ENCODE measurements around the gene CPD.

The CPD gene

DNA sequence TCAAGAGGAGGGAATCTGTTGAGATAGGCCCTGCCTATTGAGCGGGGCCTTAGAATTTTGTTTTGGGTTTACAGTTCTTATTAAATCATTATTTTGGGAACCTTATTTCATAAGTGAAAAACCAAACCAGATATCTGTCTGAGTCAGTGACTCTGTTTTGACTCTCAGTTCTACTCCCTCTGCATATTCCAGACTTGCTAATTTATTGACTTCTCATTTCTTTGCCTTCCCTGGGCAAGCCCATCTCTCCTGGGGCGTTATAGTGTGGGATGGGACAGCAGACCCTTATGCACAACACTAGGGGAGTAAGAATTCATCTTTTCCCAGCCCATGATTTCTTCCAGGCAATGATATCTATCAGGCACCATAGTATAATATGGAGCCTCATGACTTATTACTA is 45.7 kb downstream of the CPD start:
- no peak overlapping the region for H2AFZ ChIP-seq (ENCODE audit: low read depth, low read length)
- TF ChIP-seq, protein P1, sequence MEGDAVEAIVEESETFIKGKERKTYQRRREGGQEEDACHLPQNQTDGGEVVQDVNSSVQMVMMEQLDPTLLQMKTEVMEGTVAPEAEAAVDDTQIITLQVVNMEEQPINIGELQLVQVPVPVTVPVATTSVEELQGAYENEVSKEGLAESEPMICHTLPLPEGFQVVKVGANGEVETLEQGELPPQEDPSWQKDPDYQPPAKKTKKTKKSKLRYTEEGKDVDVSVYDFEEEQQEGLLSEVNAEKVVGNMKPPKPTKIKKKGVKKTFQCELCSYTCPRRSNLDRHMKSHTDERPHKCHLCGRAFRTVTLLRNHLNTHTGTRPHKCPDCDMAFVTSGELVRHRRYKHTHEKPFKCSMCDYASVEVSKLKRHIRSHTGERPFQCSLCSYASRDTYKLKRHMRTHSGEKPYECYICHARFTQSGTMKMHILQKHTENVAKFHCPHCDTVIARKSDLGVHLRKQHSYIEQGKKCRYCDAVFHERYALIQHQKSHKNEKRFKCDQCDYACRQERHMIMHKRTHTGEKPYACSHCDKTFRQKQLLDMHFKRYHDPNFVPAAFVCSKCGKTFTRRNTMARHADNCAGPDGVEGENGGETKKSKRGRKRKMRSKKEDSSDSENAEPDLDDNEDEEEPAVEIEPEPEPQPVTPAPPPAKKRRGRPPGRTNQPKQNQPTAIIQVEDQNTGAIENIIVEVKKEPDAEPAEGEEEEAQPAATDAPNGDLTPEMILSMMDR (IDR thresholded peaks at IDR 0.05; ENCODE audit: low read depth, low read length): no peak
- TF ChIP-seq EZH2phosphoT487 (IDR thresholded peaks at IDR 0.05; ENCODE audit: low read depth): no peak

DNA sequence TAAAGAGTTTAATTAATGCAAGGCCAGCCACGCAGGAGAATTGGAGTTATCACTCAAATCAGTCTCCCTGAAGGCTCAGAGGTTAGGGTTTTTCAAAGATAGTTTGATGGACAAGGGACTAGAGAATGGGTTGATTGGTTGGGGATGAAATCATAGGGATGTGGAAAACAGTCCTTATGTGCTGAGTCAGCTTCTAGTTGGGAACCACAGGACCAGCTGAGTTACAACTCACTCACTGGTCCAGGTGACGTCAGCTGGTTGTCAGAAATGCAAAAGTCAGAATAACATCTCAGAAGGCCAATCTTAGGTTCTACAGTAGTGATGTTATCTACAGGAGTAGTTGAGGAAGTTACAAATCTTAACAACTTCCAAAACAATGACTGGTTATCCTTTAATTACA is 47.6 kb downstream of the CPD start:
- Histone ChIP-seq H3K4me2 (ENCODE audit: low read length) (no peak overlapping the region), H3K27ac (ENCODE audit: low read length) (no peak overlapping the region), H3K27me3 (ENCODE audit: low read depth, low read length) (no peaks in the 10 kb centered on the region), H3K79me2 (ENCODE audit: low read length) (no peaks in the 10 kb centered on the region), H3K9ac (ENCODE audit: low read length) (no peak overlapping the region), H2AFZ (ENCODE audit: low read depth, low read length) (no peak overlapping the region), H3K36me3 (replicated peaks; ENCODE audit: low read depth, low read length) (peaks cover 4% of the 10 kb centered on the region), H3K4me1 (ENCODE audit: low read length) (no peaks in the 10 kb centered on the region), H3K4me3 (ENCODE audit: low read length) (no peak overlapping the region), H3K9me3 (ENCODE audit: insufficient read depth, low read length) (no peaks in the 10 kb centered on the region), H4K20me1 (ENCODE audit: insufficient read depth, low read length) (no peaks in the 10 kb centered on the region)
- TF ChIP-seq EZH2phosphoT487 (IDR thresholded peaks at IDR 0.05; ENCODE audit: low read depth): no peak
- TF ChIP-seq, protein P1 (IDR thresholded peaks at IDR 0.05; ENCODE audit: low read depth, low read length): no peak

More for the DNA sequence above, 45.7 kb downstream of the CPD start:
- Histone ChIP-seq H3K79me2 (ENCODE audit: low read length) (no peaks in the 10 kb centered on the region), H3K4me1 (ENCODE audit: low read length) (no peaks in the 10 kb centered on the region), H3K27ac (ENCODE audit: low read length) (no peak overlapping the region), H3K27me3 (ENCODE audit: low read depth, low read length) (no peaks in the 10 kb centered on the region), H3K9me3 (ENCODE audit: insufficient read depth, low read length) (no peaks in the 10 kb centered on the region), H3K9ac (ENCODE audit: low read length) (no peak overlapping the region), H3K36me3 (replicated peaks; ENCODE audit: low read depth, low read length) (peaks cover 4% of the 10 kb centered on the region), H3K4me3 (ENCODE audit: low read length) (no peak overlapping the region), H4K20me1 (ENCODE audit: insufficient read depth, low read length) (no peaks in the 10 kb centered on the region), H3K4me2 (ENCODE audit: low read length) (no peak overlapping the region)

DNA sequence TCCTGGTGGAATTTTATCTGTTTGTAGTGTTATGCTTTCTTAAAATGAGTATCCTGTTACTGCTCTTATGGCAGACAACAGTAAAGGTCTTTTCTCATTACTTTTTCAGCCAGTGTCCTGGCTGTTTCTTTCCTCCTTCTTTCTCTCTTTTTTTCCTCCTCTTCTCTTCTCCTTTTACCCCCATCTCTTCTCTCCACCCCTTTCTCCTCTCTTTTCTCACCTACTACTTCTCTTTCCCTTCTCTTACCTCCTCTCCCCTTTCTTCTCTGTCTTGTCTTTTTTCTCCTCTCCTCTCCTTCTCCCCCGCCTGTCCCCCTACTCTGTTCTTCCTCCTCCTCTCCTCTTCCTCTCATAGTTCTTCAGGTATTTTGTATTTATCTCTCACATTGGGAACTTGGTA is 48.9 kb downstream of the CPD start:
- no peak overlapping the region for H3K4me3 ChIP-seq (ENCODE audit: low read length)
- no peaks in the 10 kb centered on the region for H3K9me3 ChIP-seq (ENCODE audit: insufficient read depth, low read length)
- no peak overlapping the region for H3K9ac ChIP-seq (ENCODE audit: low read length)
- H3K27me3 ChIP-seq (ENCODE audit: low read depth, low read length): no peaks in the 10 kb centered on the region
- peaks cover 4% of the 10 kb centered on the region for H3K36me3 ChIP-seq (replicated peaks; ENCODE audit: low read depth, low read length)
- H3K27ac ChIP-seq (ENCODE audit: low read length): no peak overlapping the region
- no peak for TF ChIP-seq EZH2phosphoT487 (IDR thresholded peaks at IDR 0.05; ENCODE audit: low read depth)
- TF ChIP-seq, protein P1 (IDR thresholded peaks at IDR 0.05; ENCODE audit: low read depth, low read length): no peak
- no peak overlapping the region for H2AFZ ChIP-seq (ENCODE audit: low read depth, low read length)
- H3K4me1 ChIP-seq (ENCODE audit: low read length): no peaks in the 10 kb centered on the region
- no peaks in the 10 kb centered on the region for H4K20me1 ChIP-seq (ENCODE audit: insufficient read depth, low read length)
- H3K4me2 ChIP-seq (ENCODE audit: low read length): no peak overlapping the region
- no peaks in the 10 kb centered on the region for H3K79me2 ChIP-seq (ENCODE audit: low read length)

DNA sequence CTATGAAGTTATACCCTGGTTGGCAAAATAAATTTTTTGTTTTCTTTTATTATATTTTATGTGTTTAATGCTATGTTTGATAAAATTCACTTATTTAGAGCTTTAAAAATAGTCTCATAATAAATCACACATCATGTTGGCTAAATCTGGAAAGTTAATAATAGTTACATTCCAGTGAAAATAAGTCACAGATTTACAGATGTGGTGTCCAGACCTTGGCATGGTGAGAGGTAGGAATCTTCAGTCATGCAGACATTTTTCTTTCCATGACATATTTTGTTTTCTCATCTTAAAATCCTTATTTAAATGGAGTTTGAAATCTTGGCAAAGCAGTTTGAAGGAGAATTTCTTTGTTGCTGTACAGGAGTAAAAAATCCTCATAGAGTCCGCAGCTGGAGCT is 50.4 kb downstream of the CPD start:
- Histone ChIP-seq H2AFZ (ENCODE audit: low read depth, low read length) (no peak overlapping the region), H3K27me3 (ENCODE audit: low read depth, low read length) (no peaks in the 10 kb centered on the region), H4K20me1 (ENCODE audit: insufficient read depth, low read length) (no peaks in the 10 kb centered on the region), H3K9me3 (ENCODE audit: insufficient read depth, low read length) (no peaks in the 10 kb centered on the region), H3K79me2 (ENCODE audit: low read length) (no peaks in the 10 kb centered on the region), H3K27ac (ENCODE audit: low read length) (no peak overlapping the region), H3K4me1 (ENCODE audit: low read length) (no peaks in the 10 kb centered on the region), H3K4me2 (ENCODE audit: low read length) (no peak overlapping the region), H3K9ac (ENCODE audit: low read length) (no peak overlapping the region), H3K4me3 (ENCODE audit: low read length) (no peak overlapping the region), H3K36me3 (replicated peaks; ENCODE audit: low read depth, low read length) (peaks cover under 1% of the 10 kb centered on the region)
- no peak for TF ChIP-seq EZH2phosphoT487 (IDR thresholded peaks at IDR 0.05; ENCODE audit: low read depth)
- TF ChIP-seq, protein P1 (IDR thresholded peaks at IDR 0.05; ENCODE audit: low read depth, low read length): no peak

Data from OCI-LY3 (cell line).